Endothelial cell of umbilical vein (primary cell): ENCODE measurements around the gene MTFMT. TPM values are rescaled to one million over a fixed set of nuclear protein-coding genes. Genes with fewer than 3 reads are reported as not detected.

Source experiments
- BruUV-seq: library from RNA; stranded (reverse); fragments of 400-500 nt; replicated peaks from 2 replicates; lab custom pipeline; 2021; lab: Mats Ljungman, UMichigan
- CTCF ChIA-PET: fragments of 300-600, 350-600 bp; sonication (Branson Sonifier 250); formaldehyde crosslinking; loops from one replicate; lab custom pipeline; 2021; ENCODE audit warnings: antibody characterized with exemption, inconsistent platforms; lab: Charles Lee
- POLR2A ChIA-PET: fragments of 300-600, 350-600 bp; sonication (Branson Sonifier 250); formaldehyde crosslinking; loops from one replicate; lab custom pipeline; 2021; ENCODE audit warnings: antibody characterized with exemption, inconsistent platforms; lab: Charles Lee
- DNase-seq: peaks from one replicate; pipeline ENCODE4 v3.0.0-alpha.2; 2011; ENCODE audit warnings: low read depth, low spot score
- FAIRE-seq: peaks from 2 replicates; lab custom pipeline; 2011; peaks lifted over from hg19 to GRCh38; lab: Jason Lieb, UNC
- H2AFZ ChIP-seq: 2 replicates; pipeline ENCODE4 v1.6.0; 2012; ENCODE audit warnings: low read depth, low read length, control low read depth, inconsistent platforms
- H3K27ac ChIP-seq: 2 replicates; pipeline ENCODE4 v1.5.1; 2011; ENCODE audit warnings: low read depth, mild to moderate bottlenecking, control low read depth, low read length, moderate library complexity; ENCODE audit not compliant: insufficient read depth
- H3K27me3 ChIP-seq, 2 experiments: 2 replicates each; pipeline versions ENCODE4 v1.6.0 to v1.6.1; 2011; ENCODE audit warnings: low read length in 2 of 2, mixed read lengths in 1 of 2; ENCODE audit not compliant: control insufficient read depth in 2 of 2, insufficient read depth in 2 of 2
- H3K36me3 ChIP-seq, 2 experiments: 2 replicates in 1 of 2; 3 replicates in 1 of 2; pipeline ENCODE4 v1.5.1; 2011; ENCODE audit warnings: low read length in 2 of 2, mild to moderate bottlenecking in 1 of 2, moderate library complexity in 1 of 2; ENCODE audit not compliant: control insufficient read depth in 2 of 2, insufficient read depth in 2 of 2; ENCODE audit errors: extremely low read depth in 1 of 2
- H3K4me1 ChIP-seq: 3 replicates; pipeline ENCODE4 v1.5.1; 2011; ENCODE audit warnings: mild to moderate bottlenecking, low read length; ENCODE audit not compliant: control insufficient read depth, insufficient read depth; ENCODE audit errors: extremely low read depth
- H3K4me2 ChIP-seq: 2 replicates; pipeline ENCODE4 v1.6.1; 2011; ENCODE audit warnings: low read length, control low read depth, mixed read lengths; ENCODE audit not compliant: insufficient read depth
- H3K4me3 ChIP-seq, 3 experiments: fragments of 200-600 bp in 1 of 3; sonication (generic), shearing (Covaris generic) in 1 of 3; replicated peaks in 1 of 3; 2 replicates each; pipeline ENCODE4 v1.5.1; 2011 to 2016; ENCODE audit warnings: control low read depth in 3 of 3, low read length in 3 of 3, mild to moderate bottlenecking in 2 of 3, inconsistent platforms in 1 of 3, low read depth in 1 of 3, moderate library complexity in 1 of 3; ENCODE audit not compliant: insufficient read depth in 1 of 3
- H3K79me2 ChIP-seq: 2 replicates; pipeline ENCODE4 v1.6.0; 2012; ENCODE audit warnings: low read length, inconsistent platforms; ENCODE audit not compliant: control insufficient read depth, insufficient read depth
- H3K9ac ChIP-seq: replicated peaks from 2 replicates; pipeline ENCODE3; 2011; ENCODE audit warnings: low read length, control low read depth; ENCODE audit not compliant: insufficient read depth; ENCODE audit errors: extremely low read depth
- H3K9me1 ChIP-seq: replicated peaks from 3 replicates; pipeline ENCODE4 v1.6.0; 2011; ENCODE audit warnings: mild to moderate bottlenecking, low read length; ENCODE audit not compliant: control insufficient read depth, insufficient read depth; ENCODE audit errors: extremely low read depth
- H3K9me3 ChIP-seq: replicated peaks from 2 replicates; pipeline ENCODE4 v1.5.1; 2012; ENCODE audit warnings: low read length, inconsistent platforms; ENCODE audit not compliant: control insufficient read depth, insufficient read depth
- H4K20me1 ChIP-seq: replicated peaks from 2 replicates; pipeline ENCODE3; 2011; ENCODE audit warnings: mild to moderate bottlenecking, low read length; ENCODE audit not compliant: control insufficient read depth, insufficient read depth; ENCODE audit errors: extremely low read depth
- CTCF ChIP-seq, 2 donors: IDR thresholded peaks; 1 replicate in 1 of 2; 2 replicates in 1 of 2; pipeline ENCODE4 v1.5.1; 2011; ENCODE audit warnings: low read length in 2 of 2, mild to moderate bottlenecking in 2 of 2, moderate library complexity in 2 of 2, control low read depth in 1 of 2, inconsistent platforms in 1 of 2, low read depth in 1 of 2; ENCODE audit not compliant: insufficient read depth in 1 of 2; ENCODE audit errors: extremely low read depth in 1 of 2
- EZH2 ChIP-seq: IDR thresholded peaks from 2 replicates; pipeline ENCODE4 v1.6.1; 2012; ENCODE audit warnings: borderline replicate concordance, low read depth, mild to moderate bottlenecking, moderate library complexity, low read length, inconsistent platforms; ENCODE audit not compliant: severe bottlenecking
- FOS ChIP-seq: IDR thresholded peaks from 2 replicates; pipeline ENCODE4 v1.6.1; 2011; ENCODE audit warnings: mild to moderate bottlenecking, low read length, moderate library complexity, borderline replicate concordance; ENCODE audit not compliant: insufficient read depth
- GATA2 ChIP-seq: IDR thresholded peaks from 2 replicates; pipeline ENCODE4 v1.7.0; 2011; ENCODE audit warnings: low read depth, mild to moderate bottlenecking, moderate library complexity, mixed read lengths, low read length; ENCODE audit not compliant: insufficient read length, insufficient read depth
- JUN ChIP-seq: IDR thresholded peaks from 2 replicates; pipeline ENCODE4 v1.6.1; 2011; ENCODE audit warnings: borderline replicate concordance, low read depth; ENCODE audit not compliant: insufficient read length, insufficient read depth
- MAX ChIP-seq: IDR thresholded peaks from 2 replicates; pipeline ENCODE4 v1.6.1; 2011; ENCODE audit not compliant: insufficient read depth, insufficient read length
- MYC ChIP-seq: IDR thresholded peaks from one replicate; pipeline ENCODE4 v1.6.1; 2011; ENCODE audit warnings: mild to moderate bottlenecking, low read depth, low read length
- POLR2A ChIP-seq: IDR thresholded peaks from 2 replicates; pipeline ENCODE4 v1.6.1; 2012; ENCODE audit warnings: low read depth, mild to moderate bottlenecking, control low read depth, low read length
- POLR2AphosphoS5 ChIP-seq: IDR thresholded peaks from 2 replicates; pipeline ENCODE4 v1.6.1; 2012; ENCODE audit warnings: low read depth, mild to moderate bottlenecking, control low read depth, low read length, moderate library complexity; ENCODE audit not compliant: insufficient read depth
- dilution Hi-C: fragments of 300-500 bp; cut with MboI; formaldehyde crosslinking; loops from one replicate; pipeline ENCODE4 v1.15.0; 2019; ENCODE audit warnings: low sequenced_read_pairs; ENCODE audit not compliant: extremely low pct_ligation_motif_present
- intact Hi-C: fragments of 100-400 bp; cut with micrococcal nuclease; formaldehyde crosslinking; loops from one replicate; pipeline ENCODE4 v1.10.0; 2022
- polyA plus RNA-seq, 4 experiments: library from polyadenylated mRNA; depleted of rRNA in 3 of 4; stranded (reverse) in 3 of 4; unstranded in 1 of 4; fragments of >200 nt; gene quantifications; 2 replicates each; pipeline versions ENCODE4 v1.2.1 to v1.2.3, GENCODE V29; 2011 to 2012; ENCODE audit warnings: missing spikeins in 1 of 4
- total RNA-seq: library from RNA; stranded (reverse); gene quantifications from 2 replicates; pipeline ENCODE4 v1.2.3, GENCODE V29; 2021

Gene MTFMT
- total and polyA plus RNA-seq, 2 donors (not counting 3 experiments of a cell fraction or from before 2014, with no cell fraction given) = 7.5 to 20.4 TPM

- H2AFZ ChIP-seq = no peak overlapping the region
- intact Hi-C loops (no loop called here), dilution Hi-C loops (no loop called here)
- FAIRE-seq = no peak
- H3K9ac ChIP-seq = no peak overlapping the region
- BruUV-seq = no TSS peak
- H3K9me1 ChIP-seq = no peaks in the 10 kb centered on the region
- CTCF ChIA-PET = interaction anchor here (1.2 to 1.8 kb wide), 2 partner anchors 73 to 230 kb away, joined by 3 to 4 read pairs; no protein-coding TSS in a partner anchor
- no peaks in the 10 kb centered on the region for H3K9me3 ChIP-seq
- H4K20me1 ChIP-seq = no peaks in the 10 kb centered on the region
- no peak overlapping the region for H3K4me3 ChIP-seq
- peaks cover 18 to 45% of the 10 kb centered on the region in 2 experiments for H3K36me3 ChIP-seq
- no peak overlapping the region for H3K27ac ChIP-seq
- no peaks in the 10 kb centered on the region for H3K27me3 ChIP-seq
- POLR2A ChIA-PET = no interaction called here
- H3K4me2 ChIP-seq = no peak overlapping the region
- H3K4me1 ChIP-seq = no peaks in the 10 kb centered on the region
- no peak for DNase-seq
- no peak for TF ChIP-seq MAX
- no peak for TF ChIP-seq POLR2A
- TF ChIP-seq POLR2AphosphoS5 = no peak
- TF ChIP-seq JUN = no peak
- no peak for TF ChIP-seq CTCF (IDR thresholded peaks at IDR 0.05; ENCODE audit: extremely low read depth in 1 of 2, insufficient read depth in 1 of 2, low read depth in 1 of 2, low read length in 2 of 2)
- TF ChIP-seq MYC = no peak
- TF ChIP-seq FOS = no peak
- TF ChIP-seq EZH2 = no peak
- TF ChIP-seq GATA2 = no peak
- H3K79me2 ChIP-seq = no peaks in the 10 kb centered on the region
Measured at GRCh38 chr15:64961013-64961412, 68.4 kb downstream of the MTFMT start.
